A673 (cell line): ENCODE measurements around the gene UNC5A.
"Not testable (repeated sequence)": the region's sequence is repeated elsewhere in the genome, so short reads cannot be mapped to it uniquely, and the experiment has no call there.

Experiments
- EZH2 ChIP-seq: fragments of 200-600 bp; sonication (generic); IDR thresholded peaks from 2 replicates; pipeline ENCODE4 v1.6.1; 2017; ENCODE audit warnings: borderline replicate concordance, low read depth, mild to moderate bottlenecking, mixed read lengths, antibody characterized with exemption, low read length; ENCODE audit not compliant: poor library complexity, severe bottlenecking
- TF ChIP-seq, protein P1 (sequence below): fragments of 300-800, 200-600 bp; sonication (generic); conservative IDR thresholded peaks from 2 replicates; pipeline ENCODE4 v1.5.1; 2017; ENCODE audit warnings: low read depth, mild to moderate bottlenecking, antibody characterized with exemption, low read length, moderate library complexity, mixed read lengths

DNA sequence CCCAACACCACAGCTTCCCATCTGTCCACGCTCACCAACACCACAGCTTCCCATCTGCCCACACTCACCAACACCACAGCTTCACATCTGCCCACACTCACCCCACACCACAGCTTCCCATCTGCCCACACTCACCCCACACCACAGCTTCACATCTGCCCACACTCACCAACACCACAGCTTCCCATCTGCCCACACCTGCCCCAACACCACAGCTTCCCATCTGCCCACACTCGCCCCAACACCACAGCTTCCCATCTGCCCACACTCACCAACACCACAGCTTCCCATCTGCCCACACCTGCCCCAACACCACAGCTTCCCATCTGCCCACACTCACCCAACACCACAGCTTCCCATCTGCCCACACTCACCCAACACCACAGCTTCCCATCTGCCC is 62.2 kb downstream of the UNC5A start:
- TF ChIP-seq, protein P1, sequence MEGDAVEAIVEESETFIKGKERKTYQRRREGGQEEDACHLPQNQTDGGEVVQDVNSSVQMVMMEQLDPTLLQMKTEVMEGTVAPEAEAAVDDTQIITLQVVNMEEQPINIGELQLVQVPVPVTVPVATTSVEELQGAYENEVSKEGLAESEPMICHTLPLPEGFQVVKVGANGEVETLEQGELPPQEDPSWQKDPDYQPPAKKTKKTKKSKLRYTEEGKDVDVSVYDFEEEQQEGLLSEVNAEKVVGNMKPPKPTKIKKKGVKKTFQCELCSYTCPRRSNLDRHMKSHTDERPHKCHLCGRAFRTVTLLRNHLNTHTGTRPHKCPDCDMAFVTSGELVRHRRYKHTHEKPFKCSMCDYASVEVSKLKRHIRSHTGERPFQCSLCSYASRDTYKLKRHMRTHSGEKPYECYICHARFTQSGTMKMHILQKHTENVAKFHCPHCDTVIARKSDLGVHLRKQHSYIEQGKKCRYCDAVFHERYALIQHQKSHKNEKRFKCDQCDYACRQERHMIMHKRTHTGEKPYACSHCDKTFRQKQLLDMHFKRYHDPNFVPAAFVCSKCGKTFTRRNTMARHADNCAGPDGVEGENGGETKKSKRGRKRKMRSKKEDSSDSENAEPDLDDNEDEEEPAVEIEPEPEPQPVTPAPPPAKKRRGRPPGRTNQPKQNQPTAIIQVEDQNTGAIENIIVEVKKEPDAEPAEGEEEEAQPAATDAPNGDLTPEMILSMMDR = not testable (repeated sequence)
- not testable (repeated sequence) for TF ChIP-seq EZH2
